Upper lobe of right lung (tissue), 1 donor: Measurements from ENCODE around the gene PARP11. TPM values are rescaled to one million over a fixed set of nuclear protein-coding genes. Genes with fewer than 3 reads are reported as not detected.
A peak's percentile ranks its signal among the peaks of the same experiment; 100 is the strongest.

Source experiments
- ATAC-seq: fragments of 200-7000 bp; cut with Tn5 transposase; one replicate; pipeline ENCODE4 v1.9.1; 2020; ENCODE audit warnings: mild to moderate bottlenecking, moderate library complexity
- DNase-seq: peaks from one replicate; pipeline ENCODE4 v3.0.0-alpha.2; 2020
- H3K27ac ChIP-seq: fragments of 200-600 bp; one replicate; pipeline ENCODE4 v1.8.0; 2022
- H3K27me3 ChIP-seq: fragments of 200-600 bp; one replicate; pipeline ENCODE4 v1.8.0; 2022; ENCODE audit warnings: mild to moderate bottlenecking
- H3K36me3 ChIP-seq: fragments of 200-600 bp; one replicate; pipeline ENCODE4 v1.8.0; 2022
- H3K4me1 ChIP-seq: fragments of 200-600 bp; one replicate; pipeline ENCODE4 v1.8.0; 2022
- H3K4me3 ChIP-seq: fragments of 200-600 bp; one replicate; pipeline ENCODE4 v1.8.0; 2022; ENCODE audit warnings: mild to moderate bottlenecking
- H3K9me3 ChIP-seq: fragments of 200-600 bp; one replicate; pipeline ENCODE4 v1.8.0; 2022
- CTCF ChIP-seq: fragments of 200-600 bp; IDR thresholded peaks from one replicate; pipeline ENCODE4 v1.8.0; 2022; ENCODE audit warnings: antibody characterized with exemption
- intact Hi-C: fragments of 100-400 bp; cut with DNase I; formaldehyde crosslinking; loops from one replicate; pipeline ENCODE4 v1.11.0; 2022
- total RNA-seq: library from RNA; stranded (reverse); fragmentation: NEBNext Ultra II Directional; extraction: Animal tissue kit (Norgen Biotek cat#: 25700); gene quantifications from one replicate; pipeline ENCODE4 v1.2.1, GENCODE V29; 2021
- donor health status: DM: no; HTN: yes; CAD: no; lungs with severe emphysema.

The PARP11 gene
- total RNA-seq, 1 donor from 2014 or later = 14.5 TPM

GRCh38 chr12:3809357-3810015, 63.7 kb downstream of the PARP11 start:
- Histone ChIP-seq H3K4me1 (no peaks in the 10 kb centered on the region), H3K27me3 (no peaks in the 10 kb centered on the region), H3K36me3 (peaks cover 30% of the 10 kb centered on the region), H3K9me3 (no peaks in the 10 kb centered on the region), H3K4me3 (no peak overlapping the region), H3K27ac (no peak overlapping the region)
- ATAC-seq = no peak
- no peak for TF ChIP-seq CTCF
- intact Hi-C loops = no loop called here
- DNase-seq = no peak

- intact Hi-C loops = no loop called here
- H3K27me3 ChIP-seq = no peaks in the 10 kb centered on the region
- H3K4me1 ChIP-seq = no peaks in the 10 kb centered on the region
- peaks cover 15% of the 10 kb centered on the region for H3K36me3 ChIP-seq
- DNase-seq (no peak), ATAC-seq (no peak)
- no peak overlapping the region for H3K4me3 ChIP-seq
- H3K9me3 ChIP-seq = no peaks in the 10 kb centered on the region
- no peak overlapping the region for H3K27ac ChIP-seq
- TF ChIP-seq CTCF = no peak
These were observed 68.1 kb downstream of the PARP11 start for GRCh38 chr12:3805077-3805476.

DNA sequence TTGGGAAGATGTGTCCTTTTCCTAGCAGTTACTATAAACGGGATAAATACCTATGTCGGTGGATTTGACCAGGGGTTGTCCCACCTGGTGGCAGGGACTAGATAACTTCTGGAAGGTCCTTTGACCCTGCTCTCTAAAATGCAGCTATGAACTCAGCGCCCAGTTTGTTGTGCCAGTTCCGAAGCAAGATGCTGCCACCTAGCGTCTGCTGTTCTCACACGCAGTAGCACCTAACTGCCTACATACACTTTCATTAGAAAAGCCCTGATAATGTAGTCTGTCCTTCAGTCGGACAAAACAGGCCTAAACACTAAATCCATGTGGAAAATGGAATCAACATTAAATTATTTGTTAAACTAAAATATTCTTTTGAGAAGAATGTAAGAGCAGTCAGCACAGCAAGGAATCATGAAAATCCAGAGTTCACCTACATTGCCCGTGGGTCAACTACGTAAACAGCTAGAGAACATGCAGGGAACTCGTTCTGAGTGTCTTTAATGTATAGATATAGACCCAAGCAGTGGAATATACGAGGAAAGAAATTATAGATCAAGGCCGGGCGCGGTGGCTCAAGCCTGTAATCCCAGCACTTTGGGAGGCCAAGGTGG, 69.2 kb downstream of the PARP11 start:
- H3K27ac ChIP-seq = no peak overlapping the region
- peak; percentile 83 for TF ChIP-seq CTCF
- peaks cover 15% of the 10 kb centered on the region for H3K36me3 ChIP-seq
- DNase-seq = peak; percentile 74
- no peaks in the 10 kb centered on the region for H3K27me3 ChIP-seq
- ATAC-seq = peak; percentile 90
- H3K4me1 ChIP-seq = no peaks in the 10 kb centered on the region
- intact Hi-C loops = no loop called here
- no peak overlapping the region for H3K4me3 ChIP-seq
- H3K9me3 ChIP-seq = no peaks in the 10 kb centered on the region

GRCh38 chr12:3802721-3803120, 70.5 kb downstream of the PARP11 start:
- ATAC-seq (no peak), DNase-seq (no peak)
- Histone ChIP-seq H3K27ac (no peak overlapping the region), H3K4me3 (no peak overlapping the region), H3K4me1 (no peaks in the 10 kb centered on the region), H3K27me3 (no peaks in the 10 kb centered on the region), H3K9me3 (no peaks in the 10 kb centered on the region), H3K36me3 (peaks cover 15% of the 10 kb centered on the region)
- TF ChIP-seq CTCF = no peak
- intact Hi-C loops = no loop called here

DNA sequence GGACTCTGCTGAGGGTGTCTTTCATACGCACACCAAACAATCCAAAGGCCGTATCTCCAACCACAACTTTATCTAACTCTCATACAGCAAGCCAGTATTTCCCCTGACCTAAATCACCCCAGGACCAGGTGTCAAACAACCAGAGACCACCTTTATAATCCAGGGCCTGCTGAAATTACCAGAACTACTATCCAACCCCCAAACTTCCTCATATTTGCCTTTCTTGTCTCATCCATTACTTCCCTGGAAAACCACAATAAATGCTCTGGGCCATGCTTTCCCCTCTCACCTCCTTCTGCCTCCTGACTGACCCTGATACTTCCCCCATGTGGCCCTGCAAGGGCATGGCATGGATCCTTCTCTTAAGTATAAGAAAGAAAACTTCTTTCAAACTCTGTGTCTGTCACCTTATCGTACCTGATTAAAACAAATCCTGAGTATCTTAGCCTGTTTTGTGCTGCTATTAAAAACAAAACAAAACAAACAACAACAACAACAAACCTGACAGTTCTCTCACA, 75.6 kb downstream of the PARP11 start:
- DNase-seq (no peak), ATAC-seq (peak; percentile 65)
- H3K4me1 ChIP-seq = no peaks in the 10 kb centered on the region
- TF ChIP-seq CTCF = no peak
- no peaks in the 10 kb centered on the region for H3K36me3 ChIP-seq
- H3K27me3 ChIP-seq = no peaks in the 10 kb centered on the region
- H3K4me3 ChIP-seq = no peak overlapping the region
- H3K27ac ChIP-seq = no peak overlapping the region
- intact Hi-C loops = loop anchor here (10.0 kb wide), 1 partner anchor 493 kb away; no protein-coding TSS in a partner anchor
- no peaks in the 10 kb centered on the region for H3K9me3 ChIP-seq
